D721Med (cell line): Measurements from ENCODE around the gene TANGO2.

Source experiments
- DNase-seq: peaks from one replicate; pipeline ENCODE4 v3.0.0; 2011; ENCODE audit warnings: low spot score; ENCODE audit not compliant: insufficient read length
- FAIRE-seq: peaks from 2 replicates; lab custom pipeline; 2011; peaks lifted over from hg19 to GRCh38; lab: Jason Lieb, UNC
- TF ChIP-seq, protein P1 (sequence below): IDR thresholded peaks from 2 replicates; pipeline ENCODE4 v1.5.1; 2012; ENCODE audit warnings: mild to moderate bottlenecking, control low read depth; ENCODE audit not compliant: insufficient read depth; ENCODE audit errors: missing control alignments

The TANGO2 gene

DNA sequence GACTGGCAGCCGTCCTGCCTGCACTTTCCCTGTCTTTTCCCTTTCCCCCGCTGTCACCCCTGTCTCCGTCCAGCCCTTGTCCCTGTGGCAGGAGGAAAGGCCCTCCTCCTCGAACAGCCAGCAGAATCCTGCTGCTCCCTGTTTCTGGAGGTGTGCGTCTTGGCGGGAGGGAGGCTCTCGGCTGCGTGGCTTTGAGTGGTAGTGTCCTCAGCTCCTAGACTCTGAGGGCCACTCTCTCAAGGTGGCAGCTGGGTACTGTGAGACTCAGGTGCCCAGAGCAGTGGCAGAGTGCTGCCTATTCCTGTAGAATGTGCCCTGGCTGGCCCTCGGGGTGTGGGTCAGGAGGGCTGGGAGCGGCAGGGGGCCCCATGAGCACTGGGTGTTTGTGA, 85.9 kb downstream of the TANGO2 start:
- FAIRE-seq = no peak
- DNase-seq = no peak
- TF ChIP-seq, protein P1, sequence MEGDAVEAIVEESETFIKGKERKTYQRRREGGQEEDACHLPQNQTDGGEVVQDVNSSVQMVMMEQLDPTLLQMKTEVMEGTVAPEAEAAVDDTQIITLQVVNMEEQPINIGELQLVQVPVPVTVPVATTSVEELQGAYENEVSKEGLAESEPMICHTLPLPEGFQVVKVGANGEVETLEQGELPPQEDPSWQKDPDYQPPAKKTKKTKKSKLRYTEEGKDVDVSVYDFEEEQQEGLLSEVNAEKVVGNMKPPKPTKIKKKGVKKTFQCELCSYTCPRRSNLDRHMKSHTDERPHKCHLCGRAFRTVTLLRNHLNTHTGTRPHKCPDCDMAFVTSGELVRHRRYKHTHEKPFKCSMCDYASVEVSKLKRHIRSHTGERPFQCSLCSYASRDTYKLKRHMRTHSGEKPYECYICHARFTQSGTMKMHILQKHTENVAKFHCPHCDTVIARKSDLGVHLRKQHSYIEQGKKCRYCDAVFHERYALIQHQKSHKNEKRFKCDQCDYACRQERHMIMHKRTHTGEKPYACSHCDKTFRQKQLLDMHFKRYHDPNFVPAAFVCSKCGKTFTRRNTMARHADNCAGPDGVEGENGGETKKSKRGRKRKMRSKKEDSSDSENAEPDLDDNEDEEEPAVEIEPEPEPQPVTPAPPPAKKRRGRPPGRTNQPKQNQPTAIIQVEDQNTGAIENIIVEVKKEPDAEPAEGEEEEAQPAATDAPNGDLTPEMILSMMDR = no peak

DNA sequence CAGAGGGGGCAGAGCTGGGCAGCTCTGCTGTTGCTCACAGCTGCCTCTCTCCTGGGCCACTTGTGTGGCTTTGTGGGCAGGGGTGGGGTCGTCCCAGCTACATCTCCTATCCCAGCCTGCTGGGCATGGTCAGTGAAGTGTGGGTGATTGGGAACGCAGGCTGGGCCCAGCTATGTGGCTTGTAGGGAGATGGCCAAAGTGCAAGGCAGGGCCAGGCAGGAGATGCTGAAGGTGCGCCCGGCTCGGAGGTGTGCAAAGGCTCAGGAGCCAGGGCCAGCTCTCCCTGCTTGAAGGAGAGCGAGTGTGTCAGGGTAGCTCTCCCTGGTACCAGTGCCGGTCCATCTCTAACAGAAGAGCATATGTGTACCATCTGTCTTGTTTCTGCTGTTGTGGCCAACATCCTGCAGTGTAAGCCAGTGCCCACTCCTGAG, 86.6 kb downstream of the TANGO2 start:
- TF ChIP-seq, protein P1 = no peak
- no peak for FAIRE-seq
- no peak for DNase-seq

DNA sequence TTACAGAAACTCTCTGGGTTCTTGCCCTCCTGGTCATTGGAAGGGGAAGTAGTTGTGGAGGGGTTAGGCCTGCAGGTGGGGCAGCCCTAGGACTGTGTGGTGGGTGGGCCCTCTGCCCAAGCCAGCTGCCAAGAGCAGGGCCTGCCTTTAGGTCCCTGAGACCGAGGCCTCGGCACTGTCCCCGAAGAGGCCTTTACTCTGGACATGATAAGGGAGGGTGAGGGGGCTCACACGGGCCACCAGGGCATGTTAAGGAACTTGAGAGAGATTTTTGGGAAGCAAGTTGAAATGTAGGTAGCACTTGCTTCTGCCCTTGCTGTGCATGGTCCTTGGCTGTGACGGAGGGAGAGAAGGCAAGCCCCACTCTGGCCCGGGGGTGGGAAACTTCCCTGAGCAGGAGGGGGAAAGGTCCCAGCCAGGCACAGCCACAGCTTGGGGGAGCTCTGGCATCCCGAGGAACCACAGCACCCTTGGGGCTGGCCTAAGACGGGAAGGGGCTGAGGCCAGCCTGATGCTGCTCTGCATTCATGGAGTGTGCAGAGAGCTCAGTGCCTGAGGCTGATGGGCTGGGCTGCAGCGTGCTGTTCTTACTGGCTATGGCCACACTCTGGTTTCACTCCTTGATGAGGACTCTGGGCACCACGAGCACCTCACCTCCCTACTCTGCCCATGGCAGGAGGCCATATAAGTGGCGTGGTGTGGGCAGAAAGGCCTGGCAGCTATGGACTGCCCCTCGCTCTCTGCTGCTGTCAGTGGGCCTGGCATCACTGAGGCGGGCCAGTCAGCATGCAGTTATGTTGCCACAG, 87.2 kb downstream of the TANGO2 start:
- DNase-seq (no peak), FAIRE-seq (no peak)
- TF ChIP-seq, protein P1 = no peak

DNA sequence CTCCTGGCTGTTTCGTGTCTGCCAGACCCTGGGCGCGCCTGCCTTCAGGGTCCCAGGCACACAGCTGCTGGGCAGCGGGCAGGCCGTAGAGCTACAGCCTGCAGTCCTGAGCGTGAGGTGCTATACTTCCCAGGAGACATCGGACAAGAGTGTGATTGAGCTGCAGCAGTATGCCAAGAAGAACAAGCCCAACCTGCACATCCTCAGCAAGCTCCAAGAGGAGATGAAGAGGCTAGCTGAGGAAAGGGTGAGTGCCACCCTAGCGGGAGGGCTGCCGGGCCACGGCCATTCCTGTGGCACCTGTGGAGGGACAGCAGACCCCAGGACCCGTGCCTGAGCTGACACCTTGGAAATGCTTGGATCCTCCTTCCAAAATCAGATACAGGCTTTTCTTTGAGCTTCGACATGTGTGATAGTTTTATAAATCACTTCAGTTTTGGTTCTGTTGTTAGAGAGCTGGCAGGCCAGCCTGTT, 87.9 kb downstream of the TANGO2 start:
- FAIRE-seq (no peak), DNase-seq (no peak)
- TF ChIP-seq, protein P1 = no peak

DNA sequence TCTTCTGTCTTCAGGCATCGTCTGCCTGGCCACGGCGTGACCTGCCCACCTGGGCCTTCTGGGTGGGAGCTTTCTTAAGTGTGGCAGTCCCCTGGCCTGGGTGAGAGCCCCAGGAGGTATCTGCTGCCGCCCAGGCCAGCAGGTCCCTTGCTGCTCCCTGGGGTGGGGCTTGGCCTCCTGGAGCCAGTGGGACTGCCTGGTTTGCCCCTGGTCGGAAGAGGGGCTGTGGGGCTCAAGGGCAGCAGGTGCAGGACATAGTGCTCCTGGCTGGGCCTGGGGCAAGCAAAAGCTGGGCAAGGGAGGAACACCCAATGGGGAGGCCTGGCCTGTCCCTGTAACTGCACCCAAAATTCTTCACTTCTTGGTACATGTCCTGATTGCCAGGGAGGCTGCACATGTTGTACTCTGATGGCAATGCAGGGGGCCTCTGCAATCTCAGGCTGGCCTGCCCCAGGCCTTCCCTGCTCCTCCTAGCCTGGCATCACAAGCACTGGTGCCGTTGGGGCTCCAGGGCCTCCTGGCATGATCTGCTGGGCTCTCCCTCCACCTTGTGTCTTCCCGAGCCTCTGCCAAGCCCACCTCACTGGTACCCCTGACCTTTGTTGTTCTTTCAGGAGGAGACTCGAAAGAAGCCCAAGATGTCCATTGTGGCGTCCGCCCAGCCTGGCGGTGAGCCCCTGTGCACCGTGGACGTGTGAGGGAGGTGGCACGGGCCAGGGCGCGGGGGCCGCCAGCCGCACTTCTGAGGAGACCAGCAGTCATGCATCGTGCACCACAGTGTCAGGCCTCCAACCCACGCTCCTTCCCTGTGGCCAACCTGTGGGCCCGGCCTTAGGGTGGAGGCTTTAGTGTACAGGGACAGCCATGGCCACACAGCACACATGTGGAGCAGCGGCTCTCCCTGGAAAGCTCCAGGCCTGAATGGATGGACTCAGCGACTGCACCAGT, 88.8 kb downstream of the TANGO2 start:
- DNase-seq (no peak), FAIRE-seq (no peak)
- TF ChIP-seq, protein P1 = no peak

DNA sequence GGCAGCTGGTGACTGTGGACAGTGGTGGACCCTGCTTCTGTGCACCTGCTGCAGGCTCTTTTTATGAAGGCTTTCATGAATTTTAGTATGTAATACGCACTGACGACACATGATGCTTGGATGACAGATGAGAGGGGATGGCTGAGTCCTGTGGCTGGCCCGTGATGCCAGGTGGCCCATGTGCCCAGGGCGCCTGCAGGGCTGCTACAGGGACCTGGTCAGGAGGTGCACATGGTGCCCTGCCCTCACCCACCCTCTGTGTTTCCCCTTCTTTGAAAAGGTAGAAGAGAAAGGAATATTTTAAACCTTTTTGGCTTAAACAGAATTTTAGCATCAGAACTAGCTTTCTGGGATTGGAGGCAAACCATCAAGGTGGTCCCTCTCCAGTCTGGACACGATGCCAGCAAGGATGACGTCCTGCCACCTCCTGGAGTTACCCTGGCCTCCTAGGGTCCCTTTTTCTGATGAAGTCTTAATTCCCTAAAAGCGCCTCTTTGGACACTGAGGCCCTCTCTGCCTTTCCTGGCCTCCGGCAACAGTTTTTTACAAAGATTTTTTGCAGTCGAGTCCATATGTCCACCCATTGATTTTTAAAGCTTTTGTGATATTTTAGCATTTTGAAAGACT, 89.6 kb downstream of the TANGO2 start:
- DNase-seq (no peak), FAIRE-seq (no peak)
- TF ChIP-seq, protein P1 = no peak
